Fibroblast of lung (primary cell): ENCODE data around the gene CFAP100. TPM values are rescaled to one million over a fixed set of nuclear protein-coding genes. Genes with fewer than 3 reads are reported as not detected.

Source experiments
- DNase-seq, 2 donors: peaks; one replicate each; pipeline versions ENCODE4 v3.0.0 to v3.0.0-alpha.2; 2010; ENCODE audit warnings: low read depth in 2 of 2
- H2AFZ ChIP-seq: 2 replicates; pipeline ENCODE4 v1.5.1; 2012; ENCODE audit warnings: low read length, control low read depth, inconsistent platforms
- H3K27ac ChIP-seq: 2 replicates; pipeline ENCODE4 v1.5.1; 2011; ENCODE audit warnings: low read length, control low read depth; ENCODE audit not compliant: insufficient read depth
- H3K27me3 ChIP-seq: 2 replicates; pipeline ENCODE4 v1.5.1; 2011; ENCODE audit warnings: mild to moderate bottlenecking, low read length; ENCODE audit not compliant: control insufficient read depth, insufficient read depth
- H3K36me3 ChIP-seq: 2 replicates; pipeline ENCODE4 v1.5.1; 2011; ENCODE audit warnings: low read length; ENCODE audit not compliant: control insufficient read depth, insufficient read depth
- H3K4me1 ChIP-seq: 2 replicates; pipeline ENCODE4 v1.5.1; 2011; ENCODE audit warnings: low read length; ENCODE audit not compliant: control insufficient read depth, insufficient read depth; ENCODE audit errors: extremely low read depth
- H3K4me2 ChIP-seq: 2 replicates; pipeline ENCODE4 v1.5.1; 2011; ENCODE audit warnings: low read length, control low read depth; ENCODE audit not compliant: insufficient read depth; ENCODE audit errors: extremely low read depth
- H3K4me3 ChIP-seq, 4 experiments: fragments of 200-600 bp in 1 of 4; sonication (generic) in 1 of 4; replicated peaks in 1 of 4; 2 replicates each; pipeline ENCODE4 v1.5.1; 2011 to 2016; ENCODE audit warnings: low read length in 4 of 4, low read depth in 3 of 4, mild to moderate bottlenecking in 3 of 4, control low read depth in 2 of 4, inconsistent platforms in 1 of 4, mixed read lengths in 1 of 4; ENCODE audit not compliant: insufficient read depth in 1 of 4; ENCODE audit errors: control extremely low read depth in 1 of 4
- H3K79me2 ChIP-seq: 2 replicates; pipeline ENCODE4 v1.5.1; 2012; ENCODE audit warnings: mild to moderate bottlenecking, low read length, inconsistent platforms; ENCODE audit not compliant: control insufficient read depth, insufficient read depth
- H3K9ac ChIP-seq: 2 replicates; pipeline ENCODE4 v1.5.1; 2011; ENCODE audit warnings: mild to moderate bottlenecking, low read length, control low read depth; ENCODE audit not compliant: insufficient read depth
- H3K9me3 ChIP-seq: 2 replicates; pipeline ENCODE4 v1.5.1; 2012; ENCODE audit warnings: low read depth, low read length; ENCODE audit not compliant: control insufficient read depth, insufficient read depth
- H4K20me1 ChIP-seq: 2 replicates; pipeline ENCODE4 v1.5.1; 2011; ENCODE audit warnings: low read length; ENCODE audit not compliant: control insufficient read depth, insufficient read depth; ENCODE audit errors: extremely low read depth
- EZH2 ChIP-seq: IDR thresholded peaks from 2 replicates; pipeline ENCODE4 v1.5.1; 2012; ENCODE audit warnings: low read length, control low read depth, mild to moderate bottlenecking; ENCODE audit errors: missing control alignments
- polyA plus RNA-seq, 2 donors: library from polyadenylated mRNA; depleted of rRNA in 1 of 2; stranded (reverse) in 1 of 2; unstranded in 1 of 2; fragments of >200 nt; gene quantifications; 2 replicates each; pipeline ENCODE4 v1.2.1, GENCODE V29; 2011 to 2012; ENCODE audit warnings: missing spikeins in 1 of 2
- total RNA-seq: library from RNA; depleted of rRNA; stranded (reverse); fragments of >200 nt; gene quantifications from 2 replicates; pipeline ENCODE4 v1.2.1, GENCODE V29; 2014
- TF ChIP-seq, protein P1 (sequence below), 2 donors: IDR thresholded peaks in 1 of 2; conservative IDR thresholded peaks in 1 of 2; 1 replicate in 1 of 2; 2 replicates in 1 of 2; pipeline ENCODE4 v1.5.1; 2011 to 2012; ENCODE audit warnings: low read length in 2 of 2, control low read depth in 1 of 2, inconsistent platforms in 1 of 2, low read depth in 1 of 2, mild to moderate bottlenecking in 1 of 2

Gene CFAP100
- total and polyA plus RNA-seq, 2 donors (not counting 1 experiment from before 2014, with no cell fraction given): not detected

- H3K27me3 ChIP-seq: peaks cover 21% of the 10 kb centered on the region
- no peaks in the 10 kb centered on the region for H4K20me1 ChIP-seq
- H3K36me3 ChIP-seq: no peaks in the 10 kb centered on the region
- H3K4me2 ChIP-seq: peak overlapping the region; percentile 98
- H3K4me3 ChIP-seq: peak overlapping the region in 2 of 4 experiments; percentile 58 to 67
- no peak overlapping the region for H3K9ac ChIP-seq
- DNase-seq: peak in 1 of 2 donors; percentile 17
- no peak for TF ChIP-seq EZH2
- TF ChIP-seq, protein P1, sequence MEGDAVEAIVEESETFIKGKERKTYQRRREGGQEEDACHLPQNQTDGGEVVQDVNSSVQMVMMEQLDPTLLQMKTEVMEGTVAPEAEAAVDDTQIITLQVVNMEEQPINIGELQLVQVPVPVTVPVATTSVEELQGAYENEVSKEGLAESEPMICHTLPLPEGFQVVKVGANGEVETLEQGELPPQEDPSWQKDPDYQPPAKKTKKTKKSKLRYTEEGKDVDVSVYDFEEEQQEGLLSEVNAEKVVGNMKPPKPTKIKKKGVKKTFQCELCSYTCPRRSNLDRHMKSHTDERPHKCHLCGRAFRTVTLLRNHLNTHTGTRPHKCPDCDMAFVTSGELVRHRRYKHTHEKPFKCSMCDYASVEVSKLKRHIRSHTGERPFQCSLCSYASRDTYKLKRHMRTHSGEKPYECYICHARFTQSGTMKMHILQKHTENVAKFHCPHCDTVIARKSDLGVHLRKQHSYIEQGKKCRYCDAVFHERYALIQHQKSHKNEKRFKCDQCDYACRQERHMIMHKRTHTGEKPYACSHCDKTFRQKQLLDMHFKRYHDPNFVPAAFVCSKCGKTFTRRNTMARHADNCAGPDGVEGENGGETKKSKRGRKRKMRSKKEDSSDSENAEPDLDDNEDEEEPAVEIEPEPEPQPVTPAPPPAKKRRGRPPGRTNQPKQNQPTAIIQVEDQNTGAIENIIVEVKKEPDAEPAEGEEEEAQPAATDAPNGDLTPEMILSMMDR (conservative IDR thresholded peaks at IDR 0.05 in 1 of 2, IDR thresholded peaks at IDR 0.05 in 1 of 2; ENCODE audit: low read depth in 1 of 2, low read length in 2 of 2): no peak
- H3K9me3 ChIP-seq: no peaks in the 10 kb centered on the region
- H3K4me1 ChIP-seq: peaks cover 6% of the 10 kb centered on the region
- H2AFZ ChIP-seq: no peak overlapping the region
- no peaks in the 10 kb centered on the region for H3K79me2 ChIP-seq
- no peak overlapping the region for H3K27ac ChIP-seq
Measured at GRCh38 chr3:126358038-126358815, 36.5 kb upstream of the CFAP100 start.

DNA sequence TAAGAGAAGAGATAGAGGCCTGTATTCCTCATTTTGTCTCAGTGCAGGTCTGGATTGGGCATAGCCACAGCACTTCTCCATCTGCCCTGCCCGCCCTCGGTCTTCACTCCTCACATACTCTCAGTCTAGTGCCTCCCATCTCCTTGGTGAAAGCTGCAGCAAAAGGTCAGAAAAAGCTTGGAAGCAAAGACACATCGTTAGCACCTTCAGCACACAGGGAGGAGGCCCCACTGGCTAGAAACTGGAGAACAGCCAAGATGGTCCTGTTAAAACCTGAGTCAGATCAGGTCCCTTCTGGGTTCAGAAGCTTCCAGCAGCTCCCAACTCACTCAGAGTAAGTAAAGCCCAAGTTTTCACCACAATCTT, 35.9 kb upstream of the CFAP100 start:
- Histone ChIP-seq H4K20me1 (no peaks in the 10 kb centered on the region), H3K79me2 (no peaks in the 10 kb centered on the region), H3K27me3 (peaks cover 23% of the 10 kb centered on the region), H3K4me2 (no peak overlapping the region), H3K4me1 (peaks cover 6% of the 10 kb centered on the region), H3K4me3 (no peak overlapping the region), H3K9ac (no peak overlapping the region), H3K36me3 (no peaks in the 10 kb centered on the region), H2AFZ (no peak overlapping the region), H3K9me3 (no peaks in the 10 kb centered on the region), H3K27ac (no peak overlapping the region)
- TF ChIP-seq EZH2: no peak
- TF ChIP-seq, protein P1 (conservative IDR thresholded peaks at IDR 0.05 in 1 of 2, IDR thresholded peaks at IDR 0.05 in 1 of 2; ENCODE audit: low read depth in 1 of 2, low read length in 2 of 2): no peak
- no peak for DNase-seq

GRCh38 chr3:126360046-126360713, 34.5 kb upstream of the CFAP100 start:
- H3K36me3 ChIP-seq: no peaks in the 10 kb centered on the region
- DNase-seq: no peak
- TF ChIP-seq, protein P1 (conservative IDR thresholded peaks at IDR 0.05 in 1 of 2, IDR thresholded peaks at IDR 0.05 in 1 of 2; ENCODE audit: low read depth in 1 of 2, low read length in 2 of 2): no peak
- H3K4me3 ChIP-seq: no peak overlapping the region
- no peaks in the 10 kb centered on the region for H3K79me2 ChIP-seq
- H4K20me1 ChIP-seq: no peaks in the 10 kb centered on the region
- no peak overlapping the region for H3K9ac ChIP-seq
- H2AFZ ChIP-seq: no peak overlapping the region
- no peaks in the 10 kb centered on the region for H3K9me3 ChIP-seq
- peaks cover 23% of the 10 kb centered on the region for H3K27me3 ChIP-seq
- H3K4me1 ChIP-seq: peaks cover 6% of the 10 kb centered on the region
- no peak overlapping the region for H3K4me2 ChIP-seq
- no peak overlapping the region for H3K27ac ChIP-seq
